ENCODE measurements around the gene HAGHL.
"Not testable (repeated sequence)": the region's sequence is repeated elsewhere in the genome, so short reads cannot be mapped to it uniquely, and the experiment has no call there.

Gene HAGHL

DNA sequence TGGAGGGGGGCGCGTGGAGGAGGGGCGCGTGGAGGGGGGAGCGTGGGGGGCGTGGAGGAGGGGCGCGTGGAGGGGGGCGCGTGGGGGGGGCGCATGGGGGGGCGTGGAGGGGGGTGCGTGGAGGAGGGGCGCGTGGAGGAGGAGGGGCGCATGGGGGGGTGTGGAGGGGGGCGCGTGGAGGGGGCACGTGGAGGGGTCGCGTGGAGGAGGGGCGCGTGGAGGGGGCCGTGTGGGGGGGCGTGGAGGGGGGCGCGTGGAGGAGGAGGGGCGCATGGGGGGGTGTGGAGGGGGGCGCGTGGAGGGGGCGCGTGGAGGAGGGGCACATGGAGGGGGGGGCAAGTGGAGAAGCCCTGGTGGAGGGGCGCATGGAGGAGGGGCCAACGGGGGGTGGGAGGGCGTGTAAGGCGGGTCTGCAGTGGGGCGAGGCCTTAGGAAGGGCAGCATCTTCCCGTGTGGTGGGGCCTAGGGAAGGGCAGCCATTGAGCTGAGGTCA lies 40.9 kb downstream of the HAGHL start:
- DNase-seq (ENCODE audit: low read depth in 1 of 2, low spot score in 1 of 2) = no peak

- no peak for DNase-seq (ENCODE audit: low read depth in 1 of 2, low spot score in 1 of 2)
These were observed 41.5 kb downstream of the HAGHL start for GRCh38 chr16:768428-768827.

DNA sequence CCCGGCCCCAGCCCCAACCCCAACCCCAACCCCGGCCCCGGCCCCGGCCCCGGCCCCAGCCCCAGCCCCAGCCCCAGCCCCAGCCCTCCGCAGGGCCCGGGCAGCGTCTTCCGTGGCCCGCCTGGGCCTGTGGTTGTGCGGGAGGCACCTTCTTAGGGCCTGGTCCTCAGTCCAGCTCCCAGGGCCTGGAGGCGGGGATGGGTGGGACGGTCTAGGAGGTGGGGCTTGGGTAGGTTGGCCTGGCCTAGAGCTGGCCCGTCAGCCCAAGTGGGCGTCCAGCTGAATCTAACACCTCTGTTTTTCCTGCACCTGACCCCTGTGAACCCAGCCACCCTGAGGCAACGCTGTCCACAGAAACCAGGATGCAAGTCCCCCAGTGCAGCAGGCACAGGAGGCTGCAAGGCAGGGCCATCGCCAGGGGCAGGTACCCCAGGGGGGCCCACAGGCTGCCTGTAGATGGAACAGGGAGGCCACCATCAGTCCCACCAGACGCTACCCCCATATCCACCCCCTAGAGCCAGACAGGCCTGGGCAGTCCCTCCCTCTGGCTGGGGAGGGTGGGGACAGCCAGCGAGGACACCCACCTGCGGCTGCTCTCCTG lies 42.4 kb downstream of the HAGHL start:
- DNase-seq (ENCODE audit: low read depth in 1 of 2, low spot score in 1 of 2) = no peak

- no peak for DNase-seq (ENCODE audit: low read depth in 1 of 2, low spot score in 1 of 2)
These were observed 43.0 kb downstream of the HAGHL start for GRCh38 chr16:769934-770333.

- no peak for DNase-seq (ENCODE audit: low read depth in 1 of 2, low spot score in 1 of 2)
These were observed 43.5 kb downstream of the HAGHL start for GRCh38 chr16:770411-770810.

DNA sequence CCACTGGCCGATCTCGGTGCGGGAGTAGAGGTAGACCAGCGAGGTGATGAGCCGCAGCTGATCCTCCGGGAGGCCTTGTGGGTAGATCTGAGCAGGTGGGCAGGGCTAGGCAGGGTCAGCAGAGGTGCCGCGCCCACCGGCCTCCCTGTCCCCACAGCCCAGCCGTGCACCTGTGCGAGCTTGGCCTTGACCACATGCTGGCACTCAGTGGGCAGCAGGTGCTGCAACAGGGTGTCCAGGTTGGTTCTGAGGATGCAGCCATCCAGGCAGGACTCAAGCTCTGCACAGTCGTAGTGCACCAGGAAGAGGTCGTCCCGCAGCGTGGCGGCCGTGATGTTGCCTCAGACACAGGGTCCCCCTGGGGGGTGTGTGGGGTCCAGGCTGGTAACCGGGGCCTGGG lies 46.1 kb downstream of the HAGHL start:
- no peak for DNase-seq (ENCODE audit: low read depth in 1 of 2, low spot score in 1 of 2)

DNA sequence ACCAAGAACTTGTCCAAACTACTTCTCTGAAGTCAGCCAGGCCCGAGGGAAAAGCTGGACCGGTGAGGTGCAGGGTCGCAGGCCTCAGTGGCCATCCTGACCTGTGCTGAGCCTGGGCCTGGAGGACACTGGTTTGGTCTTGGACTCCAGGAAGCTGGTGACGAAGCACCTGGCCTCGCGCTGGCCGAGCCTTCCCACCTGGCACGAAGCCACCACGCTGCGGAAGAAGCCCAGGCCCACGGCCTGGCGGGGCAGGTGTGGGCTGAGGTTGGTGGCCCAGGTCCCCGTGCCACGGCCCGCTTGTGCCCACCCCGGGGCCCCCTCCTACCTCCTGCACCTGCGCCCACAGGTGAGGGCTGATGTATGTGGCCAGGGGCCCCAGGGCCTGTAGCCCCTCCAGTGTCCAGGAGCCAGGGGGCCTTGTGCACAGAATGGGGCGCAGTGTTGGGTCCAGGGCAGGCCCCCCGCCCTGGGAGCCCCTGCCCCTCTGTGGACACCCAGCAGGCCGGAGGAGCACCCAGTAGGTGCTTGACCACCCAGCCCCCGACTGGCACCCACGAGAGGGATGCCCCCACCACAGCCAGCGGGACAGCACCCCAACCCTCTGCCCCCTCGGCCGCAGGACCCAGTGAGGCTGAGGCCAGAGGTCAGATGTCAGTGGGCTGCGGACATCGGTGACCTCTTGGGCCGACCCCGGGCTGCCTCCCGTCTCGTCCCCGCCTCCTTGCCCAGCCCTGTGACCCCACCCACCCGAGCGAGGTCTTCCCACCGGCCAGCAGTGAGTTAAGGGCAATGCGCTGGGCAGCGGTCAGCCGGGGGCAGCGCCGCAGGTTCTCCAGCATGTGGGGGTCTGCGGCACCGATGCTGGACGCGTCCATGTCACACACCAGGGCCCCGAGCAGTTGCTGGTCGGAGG lies 47.4 kb downstream of the HAGHL start:
- no peak for DNase-seq (ENCODE audit: low read depth in 1 of 2, low spot score in 1 of 2)

DNA sequence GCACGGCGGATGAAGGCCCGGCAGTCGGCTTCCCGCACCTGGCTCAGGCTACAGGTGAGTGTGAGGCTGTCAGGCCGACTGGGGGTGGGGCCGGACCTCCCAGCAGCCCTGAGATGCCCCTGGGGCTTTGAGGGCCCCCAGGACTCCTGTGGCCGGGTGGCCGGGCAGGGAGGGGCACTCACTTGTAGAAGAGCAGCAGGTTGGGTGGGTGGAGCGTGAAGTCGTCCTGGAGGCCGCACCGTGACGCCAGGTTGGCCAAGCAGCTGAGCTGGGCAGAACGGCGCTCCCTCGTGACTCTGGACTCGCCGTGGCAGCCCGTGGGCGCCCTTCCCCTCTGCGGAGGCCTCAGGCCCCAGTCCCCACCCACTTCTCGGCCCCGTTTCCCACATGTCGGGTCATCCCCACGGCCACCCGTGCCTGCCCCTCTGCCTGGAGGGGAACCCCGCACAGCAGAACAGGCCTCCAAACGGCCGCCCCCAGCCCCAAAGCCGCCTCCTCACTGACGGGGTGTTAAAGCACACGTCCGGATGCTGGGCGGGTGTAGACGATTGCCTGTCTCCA lies 48.4 kb downstream of the HAGHL start:
- DNase-seq (ENCODE audit: low read depth in 1 of 2, low spot score in 1 of 2) = no peak

- DNase-seq (ENCODE audit: low read depth in 1 of 2, low spot score in 1 of 2) = not testable (repeated sequence)
These were observed 49.4 kb downstream of the HAGHL start for GRCh38 chr16:776298-776697.

DNA sequence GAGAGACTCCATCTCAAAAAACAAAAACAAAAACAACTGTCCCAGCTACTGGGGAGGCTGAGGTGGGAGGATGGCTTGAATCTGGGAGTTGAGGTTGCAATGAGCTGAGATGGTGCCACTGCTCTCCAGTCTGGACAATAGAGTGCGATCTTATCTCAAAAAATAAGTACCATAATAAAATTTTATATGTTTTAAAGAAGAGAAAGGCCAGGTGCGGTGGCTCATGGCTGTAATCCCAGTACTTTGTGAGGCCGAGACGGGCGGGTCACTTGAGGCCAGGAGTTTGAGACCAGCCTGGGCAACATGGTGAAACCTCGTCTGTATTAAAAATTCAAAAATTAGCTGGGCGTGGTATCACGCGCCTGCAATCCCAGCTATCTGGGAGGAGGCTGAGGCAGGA lies 49.9 kb downstream of the HAGHL start:
- no peak for DNase-seq (ENCODE audit: low read depth in 1 of 2, low spot score in 1 of 2)

- no peak for DNase-seq (ENCODE audit: low read depth in 1 of 2, low spot score in 1 of 2)
These were observed 50.9 kb downstream of the HAGHL start for GRCh38 chr16:777826-778225.

GRCh38 chr16:778447-778846 lies 51.5 kb downstream of the HAGHL start:
- no peak for DNase-seq (ENCODE audit: low read depth in 1 of 2, low spot score in 1 of 2)

GRCh38 chr16:778909-779527 lies 52.1 kb downstream of the HAGHL start:
- no peak for DNase-seq (ENCODE audit: low read depth in 1 of 2, low spot score in 1 of 2)

Data from activated T-helper 1 cell treated with anti-CD3 and anti-CD28 coated beads, Interleukin-2, amount 50 U/mL, for 16 hours (primary cell).